ENCODE results near the gene KCNJ5.

The KCNJ5 gene

DNA sequence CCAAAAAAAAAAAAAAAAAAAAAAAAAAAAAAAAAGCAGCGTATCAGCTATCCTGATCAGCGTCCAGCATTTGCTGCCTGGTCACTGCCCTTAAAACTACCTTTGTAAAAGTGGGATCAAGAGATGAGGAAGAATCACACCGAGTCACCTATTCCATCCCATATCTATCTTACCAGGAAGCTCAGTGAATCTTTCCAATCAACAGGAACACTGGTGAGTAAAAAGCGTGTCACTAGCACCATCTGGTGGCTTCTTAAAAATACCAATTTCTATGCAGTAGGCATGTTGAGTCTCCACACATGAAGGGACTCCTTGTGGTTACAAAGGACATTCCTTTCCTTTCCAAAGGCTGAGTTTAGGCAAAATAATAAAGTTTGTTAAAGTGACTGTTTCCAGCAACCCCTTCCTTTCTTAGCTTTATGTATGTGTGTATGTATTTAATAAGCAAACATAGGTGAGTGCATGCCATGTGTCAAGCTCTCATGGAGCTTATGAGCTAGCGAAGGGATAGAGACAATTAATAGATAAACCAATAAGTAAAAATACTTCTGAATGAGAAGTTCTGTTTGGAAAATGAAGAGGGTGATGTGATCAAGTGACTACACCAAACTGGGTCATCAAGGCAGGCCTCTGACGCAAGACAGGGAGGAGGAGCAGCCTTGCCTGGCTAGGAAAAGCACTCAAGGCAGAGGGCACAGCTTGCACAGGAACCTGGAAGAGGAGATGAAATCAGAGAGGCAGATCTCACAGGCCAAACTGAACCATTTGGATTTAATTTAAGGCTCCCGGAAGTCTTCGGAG, 65.4 kb downstream of the KCNJ5 start:
- DNase-seq (ENCODE audit: low read depth): peak; percentile 59

- no peak for DNase-seq (ENCODE audit: low read depth)
Measured at GRCh38 chr11:128957202-128957482, 66.0 kb downstream of the KCNJ5 start.

DNA sequence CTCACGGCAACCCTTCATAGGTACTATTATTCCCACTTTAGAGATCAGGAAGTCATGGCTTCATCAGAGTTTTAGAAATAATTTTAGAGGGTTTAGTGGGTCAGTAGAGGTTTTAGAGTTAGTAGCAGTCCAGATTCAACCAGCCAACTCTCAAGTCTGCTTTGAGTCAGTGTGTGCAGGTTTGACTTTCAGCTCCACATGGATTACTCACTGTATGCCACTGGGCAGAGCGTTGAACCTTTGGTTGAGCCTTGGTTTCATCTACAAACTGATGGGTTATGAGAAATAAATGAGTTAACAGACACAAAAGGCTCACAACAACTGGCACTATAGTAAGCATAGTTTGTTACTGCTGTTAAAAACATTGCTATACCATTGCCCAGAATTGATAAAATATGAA, 70.5 kb downstream of the KCNJ5 start:
- no peak for DNase-seq (ENCODE audit: low read depth)

DNA sequence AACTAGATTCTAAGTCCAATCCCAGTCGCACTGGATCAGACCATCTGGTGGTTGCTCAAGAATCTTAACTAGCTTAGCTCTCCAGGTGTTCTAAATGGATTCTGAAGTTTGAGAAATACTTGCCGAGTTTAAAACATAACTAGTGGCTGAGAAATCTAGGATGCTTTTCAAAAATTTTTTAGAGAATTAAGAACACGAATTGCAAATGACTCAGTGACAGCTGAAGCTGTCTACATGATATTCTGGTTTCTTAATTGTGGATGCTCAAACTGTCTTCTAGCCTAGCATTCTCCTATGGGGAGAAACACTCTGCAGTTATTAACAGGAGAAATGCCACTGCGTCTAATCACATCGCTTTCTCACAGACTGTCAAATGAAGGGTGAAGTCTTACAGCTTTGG, 71.7 kb downstream of the KCNJ5 start:
- no peak for DNase-seq (ENCODE audit: low read depth)

- DNase-seq (ENCODE audit: low read depth): peak; percentile 29
Measured at GRCh38 chr11:128963744-128964325, 72.7 kb downstream of the KCNJ5 start.

GRCh38 chr11:128964463-128964930, 73.3 kb downstream of the KCNJ5 start:
- DNase-seq (ENCODE audit: low read depth): no peak

DNA sequence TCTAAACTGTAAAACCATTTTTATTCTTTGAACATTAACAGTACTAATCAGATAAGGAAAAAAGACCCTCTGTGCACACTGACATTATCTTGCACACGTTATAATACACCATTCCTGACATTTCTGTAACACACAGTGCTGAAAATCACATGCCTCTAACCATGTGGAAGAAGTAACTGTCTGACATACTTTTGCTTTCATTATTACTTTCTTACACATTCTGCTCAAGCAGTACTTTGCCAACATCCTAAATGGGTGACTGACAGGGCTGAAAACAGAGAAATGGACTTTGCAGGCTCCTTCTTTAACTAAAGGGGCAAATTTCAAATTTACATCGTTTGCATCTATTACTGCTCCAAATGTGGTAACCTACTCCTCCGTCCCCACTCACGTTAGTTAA, 74.3 kb downstream of the KCNJ5 start:
- no peak for DNase-seq (ENCODE audit: low read depth)

DNA sequence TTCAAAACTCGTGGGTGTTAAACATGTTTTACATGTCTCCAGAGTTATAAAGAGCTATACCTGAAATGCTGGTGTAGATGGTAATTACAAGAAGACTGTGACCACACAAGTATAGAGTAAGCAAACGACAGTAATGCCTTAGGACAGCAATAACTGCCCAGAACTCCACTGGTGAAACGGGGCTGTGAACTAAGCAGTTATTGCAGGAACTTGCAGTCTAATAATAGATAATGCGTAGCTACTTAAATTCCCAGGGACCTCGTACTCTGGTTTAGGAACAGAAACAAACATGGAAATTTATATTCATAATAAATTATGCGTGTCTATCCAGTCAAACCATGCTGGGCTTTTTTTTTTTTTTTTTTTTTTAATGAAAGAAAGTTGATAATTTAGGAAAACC, 76.4 kb downstream of the KCNJ5 start:
- DNase-seq (ENCODE audit: low read depth): no peak

DNA sequence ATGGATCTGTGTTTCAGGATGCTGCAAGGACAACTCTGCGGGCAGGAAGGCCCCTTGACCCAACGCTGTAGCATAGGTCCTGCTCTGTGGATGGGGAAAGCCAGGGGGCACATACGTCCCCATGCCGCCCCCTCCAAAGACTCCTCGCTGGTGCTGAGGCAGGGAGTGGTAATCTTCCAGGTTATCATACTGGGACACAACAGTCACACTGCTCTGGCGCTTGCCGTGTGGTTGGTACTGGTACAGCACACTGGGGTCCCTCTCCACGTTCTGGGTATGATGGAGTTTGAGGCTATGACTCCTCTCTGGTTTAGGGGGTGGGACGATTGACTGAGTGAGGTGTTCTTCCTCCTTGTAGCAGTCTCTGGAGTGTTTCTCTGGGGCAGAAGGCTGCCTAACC, 77.8 kb downstream of the KCNJ5 start:
- DNase-seq (ENCODE audit: low read depth): no peak
